MCF 10A (cell line): Measurements from ENCODE around the gene ISLR2. TPM values are rescaled to one million over a fixed set of nuclear protein-coding genes. Genes with fewer than 3 reads are reported as not detected.

ENCODE experiments used
- BruUV-seq: library from RNA; stranded (reverse); fragments of 400-500 nt; replicated peaks from 2 replicates; lab custom pipeline; 2021; lab: Mats Ljungman, UMichigan
- CTCF ChIA-PET: fragments of 300-600 bp; sonication (Branson Sonifier 250); formaldehyde crosslinking; extraction: SDS; loops from one replicate; lab custom pipeline; 2021; ENCODE audit warnings: antibody characterized with exemption, inconsistent platforms; lab: Yijun Ruan, JAX
- POLR2A ChIA-PET: fragments of 300-600, 350-650 bp; sonication (Branson Sonifier 250); formaldehyde crosslinking; extraction: SDS; loops from one replicate; lab custom pipeline; 2020; ENCODE audit warnings: antibody characterized with exemption, inconsistent platforms; lab: Yijun Ruan, JAX
- DNase-seq: peaks from one replicate; pipeline ENCODE4 v3.0.0-alpha.2; 2018; ENCODE audit not compliant: unreplicated experiment
- H3K27ac Mint-ChIP-seq: one replicate; pipeline ENCODE4 v1.8.0; 2022; ENCODE audit warnings: mild to moderate bottlenecking, low read depth, mixed read lengths; ENCODE audit not compliant: unreplicated experiment
- H3K27me3 Mint-ChIP-seq: one replicate; pipeline ENCODE4 v1.8.0; 2022; ENCODE audit warnings: mixed read lengths; ENCODE audit not compliant: insufficient read depth, unreplicated experiment
- H3K36me3 Mint-ChIP-seq: one replicate; pipeline ENCODE4 v1.8.0; 2022; ENCODE audit warnings: mild to moderate bottlenecking, moderate library complexity, mixed read lengths; ENCODE audit not compliant: insufficient read depth, unreplicated experiment
- H3K4me1 Mint-ChIP-seq: one replicate; pipeline ENCODE4 v1.8.0; 2022; ENCODE audit warnings: mixed read lengths; ENCODE audit not compliant: insufficient read depth, unreplicated experiment
- H3K4me3 Mint-ChIP-seq: one replicate; pipeline ENCODE4 v1.8.0; 2022; ENCODE audit warnings: mild to moderate bottlenecking, moderate library complexity, mixed read lengths; ENCODE audit not compliant: unreplicated experiment
- H3K9me3 Mint-ChIP-seq: one replicate; pipeline ENCODE4 v1.8.0; 2022; ENCODE audit warnings: mixed read lengths; ENCODE audit not compliant: unreplicated experiment
- CTCF ChIP-seq: fragments of 200-600 bp; IDR thresholded peaks from one replicate; pipeline ENCODE4 v1.8.0; 2022; ENCODE audit warnings: antibody characterized with exemption, mild to moderate bottlenecking; ENCODE audit not compliant: unreplicated experiment
- intact Hi-C: fragments of 100-400 bp; cut with micrococcal nuclease; formaldehyde crosslinking; loops from 2 replicates; pipeline ENCODE4 v1.14.1; 2022
- total RNA-seq: library from RNA; stranded (reverse); gene quantifications from 2 replicates; pipeline ENCODE4 v1.2.3, GENCODE V29; 2022

The ISLR2 gene
- total RNA-seq, 1 experiment from 2014 or later: not detected

GRCh38 chr15:74121039-74121438 lies 9.3 kb upstream of the ISLR2 start:
- DNase-seq: no peak
- Mint-ChIP-seq H3K36me3 (no peaks in the 10 kb centered on the region), H3K4me1 (no peaks in the 10 kb centered on the region), H3K4me3 (no peak overlapping the region), H3K27ac (no peak overlapping the region), H3K27me3 (peaks cover 58% of the 10 kb centered on the region), H3K9me3 (no peaks in the 10 kb centered on the region)
- intact Hi-C loops: no loop called here
- ChIA-PET POLR2A (no interaction called here), CTCF (interaction anchor here (0.5 to 3.1 kb wide), 4 partner anchors 72 to 201 kb away, joined by 3 to 8 read pairs (median 5); no protein-coding TSS in a partner anchor)
- no peak for TF ChIP-seq CTCF
- BruUV-seq: no TSS peak

GRCh38 chr15:74121858-74122257 lies 8.5 kb upstream of the ISLR2 start:
- no peak for DNase-seq
- Mint-ChIP-seq H3K4me3 (no peak overlapping the region), H3K9me3 (no peaks in the 10 kb centered on the region), H3K36me3 (no peaks in the 10 kb centered on the region), H3K27me3 (peaks cover 65% of the 10 kb centered on the region), H3K27ac (no peak overlapping the region), H3K4me1 (no peaks in the 10 kb centered on the region)
- CTCF ChIA-PET: interaction anchor here (0.6 to 3.1 kb wide), 6 partner anchors 55 to 200 kb away, joined by 3 to 9 read pairs (median 4); no protein-coding TSS in a partner anchor
- intact Hi-C loops: no loop called here
- TF ChIP-seq CTCF: no peak
- BruUV-seq: no TSS peak
- POLR2A ChIA-PET: interaction anchor here (0.9 kb wide), 1 partner anchor 18 kb away, joined by 3 read pairs; no protein-coding TSS in a partner anchor

GRCh38 chr15:74122403-74123130 lies 7.8 kb upstream of the ISLR2 start:
- TF ChIP-seq CTCF: no peak
- CTCF ChIA-PET: interaction anchor here (0.6 to 3.1 kb wide), 6 partner anchors 55 to 200 kb away, joined by 3 to 9 read pairs (median 4); no protein-coding TSS in a partner anchor
- Mint-ChIP-seq H3K27me3 (peaks cover 69% of the 10 kb centered on the region), H3K27ac (no peak overlapping the region), H3K9me3 (no peaks in the 10 kb centered on the region), H3K36me3 (no peaks in the 10 kb centered on the region), H3K4me1 (no peaks in the 10 kb centered on the region), H3K4me3 (no peak overlapping the region)
- POLR2A ChIA-PET: interaction anchor here (0.9 kb wide), 1 partner anchor 17 kb away, joined by 3 read pairs; no protein-coding TSS in a partner anchor
- intact Hi-C loops: no loop called here
- no peak for DNase-seq
- no TSS peak for BruUV-seq

GRCh38 chr15:74123131-74123429 lies 7.3 kb upstream of the ISLR2 start:
- no peak overlapping the region for H3K4me3 Mint-ChIP-seq
- intact Hi-C loops: no loop called here
- no peaks in the 10 kb centered on the region for H3K4me1 Mint-ChIP-seq
- H3K27ac Mint-ChIP-seq: no peak overlapping the region
- no peaks in the 10 kb centered on the region for H3K36me3 Mint-ChIP-seq
- no peak for DNase-seq
- CTCF ChIA-PET: interaction anchor here (0.9 to 3.1 kb wide), 3 partner anchors 184 to 199 kb away, joined by 3 to 8 read pairs (median 8); no protein-coding TSS in a partner anchor
- H3K9me3 Mint-ChIP-seq: no peaks in the 10 kb centered on the region
- peaks cover 71% of the 10 kb centered on the region for H3K27me3 Mint-ChIP-seq
- POLR2A ChIA-PET: no interaction called here
- no peak for TF ChIP-seq CTCF
- BruUV-seq: no TSS peak
